ENCODE data around the gene VASH2. TPM values are rescaled to one million over a fixed set of nuclear protein-coding genes. Genes with fewer than 3 reads are reported as not detected.

VASH2 gene
- total and polyA plus RNA-seq, 2 of the 8 experiments (the other 6 are each of a cell fraction or from before 2014, with no cell fraction given): 44.0 to 187 TPM

- Histone ChIP-seq H3K18ac (ENCODE audit: extremely low read depth, low read length) (no peak overlapping the region), H3K79me2 (ENCODE audit: control insufficient read depth in 1 of 2, insufficient read depth in 2 of 2, low read length in 2 of 2) (peaks cover 0 to 19% of the 10 kb centered on the region in 2 experiments; a peak in 2 of 4 replicates), H2AK5ac (ENCODE audit: low read depth, low read length) (no peak overlapping the region), H2BK120ac (replicated peaks; ENCODE audit: low read depth, low read length) (no peak overlapping the region), H3K23me2 (ENCODE audit: low read depth, low read length) (no peaks in the 10 kb centered on the region), H4K20me1 (replicated peaks in 1 of 2; ENCODE audit: control insufficient read depth in 1 of 2, insufficient read depth in 2 of 2, low read length in 2 of 2) (peaks cover 1 to 11% of the 10 kb centered on the region in 2 experiments), H4K8ac (ENCODE audit: extremely low read depth, insufficient read depth, low read length) (no peak overlapping the region), H2AFZ (ENCODE audit: low read length) (no peak overlapping the region), H3K14ac (ENCODE audit: insufficient read length) (no peak overlapping the region), H3K79me1 (ENCODE audit: low read depth, low read length) (peaks cover 8% of the 10 kb centered on the region), H2BK20ac (ENCODE audit: low read length) (no peak overlapping the region), H3K9ac (replicated peaks in 1 of 4; ENCODE audit: extremely low read depth in 1 of 4, low read depth in 3 of 4, low read length in 3 of 4) (no peak overlapping the region), H3K27ac (ENCODE audit: low read depth, low read length) (no peak overlapping the region), H4K91ac (replicated peaks; ENCODE audit: insufficient read length, low read length) (no peak overlapping the region), H3K36me3 (ENCODE audit: control insufficient read depth in 2 of 4, insufficient read depth in 4 of 4, low read length in 3 of 4) (peaks cover 48 to 98% (median 85%) of the 10 kb centered on the region in 4 experiments), H2BK12ac (ENCODE audit: low read depth, low read length) (no peak overlapping the region), H3K4me2 (ENCODE audit: insufficient read depth in 1 of 2, low read depth in 2 of 2, low read length in 2 of 2) (no peak overlapping the region), H3K4ac (replicated peaks; ENCODE audit: insufficient read length, low read depth, low read length) (no peak overlapping the region), H2BK5ac (ENCODE audit: low read depth, low read length) (no peak overlapping the region), H3K23ac (ENCODE audit: insufficient read length) (no peak overlapping the region), H3K9me3 (ENCODE audit: insufficient read depth in 2 of 2, low read depth in 1 of 2, low read length in 1 of 2) (no peaks in the 10 kb centered on the region), H2BK15ac (ENCODE audit: low read length) (no peak overlapping the region), H4K5ac (ENCODE audit: insufficient read length, low read depth, low read length) (no peak overlapping the region), H3K4me3 (ENCODE audit: extremely low read depth in 1 of 4, insufficient read depth in 2 of 4, low read depth in 3 of 4, low read length in 4 of 4) (no peak overlapping the region), H3K56ac (replicated peaks; ENCODE audit: insufficient read length, low read depth, low read length) (no peak overlapping the region), H3K27me3 (replicated peaks in 1 of 4; ENCODE audit: control insufficient read depth in 3 of 4, extremely low read depth in 1 of 4, insufficient read depth in 3 of 4, low read length in 3 of 4) (no peaks in the 10 kb centered on the region), H3K4me1 (replicated peaks in 1 of 4; ENCODE audit: control insufficient read depth in 3 of 4, insufficient read depth in 4 of 4, low read length in 3 of 4) (peaks cover 2 to 15% (median 6%) of the 10 kb centered on the region in 4 experiments; a peak in 5 of 7 replicates)
- FAIRE-seq (no peak), DNase-seq (ENCODE audit: low read depth in 1 of 2, low spot score in 2 of 2) (no peak)
- ChIA-PET POLR2A (ENCODE audit: partially characterized antibody) (interaction anchor here (1.0 to 12.7 kb wide), 4 partner anchors 11 to 48 kb away, joined by 3 to 240 read pairs (median 90); partner anchors contain the start of gene VASH2), CTCF (ENCODE audit: partially characterized antibody) (no interaction called here)
- 94% methylated on average over 5 of the region's 5 CpGs; no CpG with 5 or more reads in 1 of the 2 experiments for WGBS, 2 experiments (ENCODE audit: extremely low coverage in 1 of 2, insufficient coverage in 1 of 2, insufficient read length in 1 of 2, insufficient replicate concordance in 2 of 2, low coverage in 1 of 2, low lambda C conversion rate in 2 of 2, missing lambda C conversion rate in 1 of 2)
- TF ChIP-seq JUN (IDR thresholded peaks at IDR 0.05; ENCODE audit: low read depth, low read length): no peak
Measured at GRCh38 chr1:212962509-212962908, 12.2 kb downstream of the VASH2 start.
